SW 1271 (cell line): ENCODE data around the gene LAMTOR5.
A peak's percentile ranks its signal among the peaks of the same experiment; 100 is the strongest.
"Not testable (repeated sequence)": the region's sequence is repeated elsewhere in the genome, so short reads cannot be mapped to it uniquely, and the experiment has no call there.

Experiments
- DNase-seq, 2 experiments: peaks; one replicate each; lab custom pipeline; 2025; lab: John Stamatoyannopoulos, UW

Gene LAMTOR5

DNA sequence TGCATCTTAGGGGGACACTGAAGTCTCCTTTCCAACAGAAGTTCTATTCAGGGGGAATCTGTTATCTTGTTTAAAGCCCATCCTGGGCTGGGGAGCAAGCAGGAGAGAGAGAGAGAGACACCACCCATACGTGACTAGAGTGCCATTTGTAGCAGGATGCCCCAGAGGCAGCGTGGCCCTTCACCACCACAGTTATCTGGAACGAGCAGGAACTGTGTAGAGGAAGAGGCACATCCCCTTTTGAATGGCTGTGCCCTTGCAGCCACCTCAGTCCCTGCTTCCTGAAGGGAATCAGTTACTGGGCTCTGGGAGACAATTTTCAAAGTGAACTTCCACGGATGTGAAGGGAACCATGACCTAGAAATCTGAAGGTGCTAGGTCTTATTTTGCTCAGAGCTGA is 19.4 kb upstream of the LAMTOR5 start:
- no peak for DNase-seq

DNA sequence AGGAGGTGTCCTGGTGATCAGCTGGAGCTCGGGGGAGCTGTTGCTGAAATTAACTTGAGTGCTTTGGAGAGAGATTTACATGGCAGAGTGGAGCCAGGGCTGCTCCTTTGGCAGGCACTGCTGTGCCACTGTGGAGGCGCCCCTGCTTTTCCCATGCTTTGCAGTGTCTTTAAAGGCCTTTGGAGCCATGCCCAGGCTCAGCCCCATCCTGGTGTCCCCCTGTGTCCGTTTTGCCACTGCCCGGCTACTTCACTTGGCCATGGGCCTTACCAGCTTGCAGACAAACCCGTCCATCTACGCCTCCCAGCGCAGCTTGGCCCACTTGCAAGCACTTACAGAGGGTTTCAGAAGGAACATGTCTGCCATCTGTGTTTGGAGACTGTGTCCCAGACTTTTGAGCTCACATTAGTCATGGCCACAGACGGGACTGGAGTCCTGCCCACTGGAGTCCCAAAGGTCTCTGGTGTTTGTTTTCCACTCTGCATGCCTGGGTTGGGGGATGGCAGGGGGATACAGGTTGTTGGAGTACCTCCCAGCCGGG is 18.2 kb upstream of the LAMTOR5 start:
- DNase-seq, result no peak

DNA sequence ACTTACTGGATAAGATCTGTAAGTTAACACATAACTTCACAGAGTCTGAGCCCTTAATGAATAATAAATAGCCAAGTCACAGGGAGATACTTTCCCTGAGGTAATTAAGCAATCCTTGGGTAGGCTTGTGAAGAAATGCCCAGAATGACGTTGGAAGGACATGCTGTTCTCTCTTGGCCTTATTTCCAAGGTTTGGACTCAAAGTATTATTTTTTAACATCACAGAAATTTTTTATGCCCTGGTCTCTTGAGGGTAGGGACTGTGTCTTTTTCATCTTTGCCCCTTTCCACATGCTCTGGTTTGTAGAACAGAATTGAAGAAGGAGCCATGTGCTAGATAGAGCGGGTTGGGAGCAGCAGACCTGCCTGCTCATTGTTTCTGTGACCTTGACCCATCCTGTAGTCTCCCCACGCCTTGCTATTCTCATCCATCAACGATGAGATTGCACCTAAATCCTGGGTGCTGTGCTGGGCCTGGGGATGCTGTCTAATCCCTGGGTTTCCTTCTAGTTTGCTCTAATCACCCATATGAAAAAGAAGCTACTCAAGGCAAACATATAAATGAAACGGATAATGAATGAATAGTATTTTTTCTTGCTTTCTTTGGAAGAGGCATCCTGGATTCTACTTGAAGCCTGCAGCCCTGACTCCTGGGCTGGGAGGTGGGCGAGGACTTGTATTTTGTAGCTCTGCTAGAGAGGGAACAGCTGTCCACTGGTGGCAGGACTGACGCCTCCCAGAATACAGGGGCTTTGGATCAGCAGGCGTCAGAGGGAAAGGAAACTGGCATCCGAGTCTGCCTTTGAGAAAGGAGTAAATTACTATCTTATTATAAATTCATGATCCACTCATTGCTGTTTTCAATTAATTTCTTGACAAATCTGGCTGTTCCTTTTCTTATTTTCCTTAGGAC is 17.5 kb upstream of the LAMTOR5 start:
- no peak for DNase-seq

DNA sequence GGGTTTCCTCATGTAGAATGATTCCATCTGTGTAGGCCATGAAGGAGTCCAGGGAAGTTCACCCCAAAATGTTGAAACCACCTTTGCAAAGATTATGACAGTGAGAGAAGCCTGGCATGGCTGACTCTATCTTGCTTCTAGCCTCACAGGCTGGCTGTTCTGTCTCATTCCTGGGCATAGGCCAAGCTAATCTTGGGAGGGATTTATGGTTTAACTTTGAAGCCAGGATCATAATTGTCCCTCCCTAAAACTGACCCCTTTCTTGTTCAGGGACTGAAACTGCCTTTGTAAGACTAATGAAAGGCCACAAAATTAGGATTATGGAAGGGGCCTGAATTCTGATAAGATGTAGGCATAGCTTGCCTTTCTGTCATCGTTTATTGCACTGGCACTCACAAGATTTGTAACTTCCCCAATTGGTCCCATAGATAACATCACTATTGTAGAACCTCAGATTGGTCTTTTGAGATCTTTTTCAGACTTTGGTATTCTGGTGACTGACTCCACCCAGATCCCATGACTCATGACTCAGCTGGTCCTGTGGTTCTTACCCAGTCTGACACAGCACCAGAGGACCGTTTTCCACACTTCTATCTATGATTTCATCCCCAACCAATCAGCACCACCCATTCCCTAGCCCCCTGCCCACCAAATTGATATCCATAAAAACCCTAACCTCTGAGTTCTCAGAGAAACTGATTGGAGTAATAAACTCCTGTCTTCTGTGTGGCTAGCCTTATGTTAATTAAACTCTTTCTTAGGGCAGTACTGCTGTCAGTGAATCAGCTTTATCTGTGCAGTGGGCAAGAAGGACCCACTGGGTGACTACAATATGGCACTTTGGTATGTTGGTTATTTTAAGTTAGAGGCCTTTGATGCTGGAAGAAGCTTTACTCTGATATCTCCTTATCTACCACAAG is 13.6 kb upstream of the LAMTOR5 start:
- no peak for DNase-seq

DNA sequence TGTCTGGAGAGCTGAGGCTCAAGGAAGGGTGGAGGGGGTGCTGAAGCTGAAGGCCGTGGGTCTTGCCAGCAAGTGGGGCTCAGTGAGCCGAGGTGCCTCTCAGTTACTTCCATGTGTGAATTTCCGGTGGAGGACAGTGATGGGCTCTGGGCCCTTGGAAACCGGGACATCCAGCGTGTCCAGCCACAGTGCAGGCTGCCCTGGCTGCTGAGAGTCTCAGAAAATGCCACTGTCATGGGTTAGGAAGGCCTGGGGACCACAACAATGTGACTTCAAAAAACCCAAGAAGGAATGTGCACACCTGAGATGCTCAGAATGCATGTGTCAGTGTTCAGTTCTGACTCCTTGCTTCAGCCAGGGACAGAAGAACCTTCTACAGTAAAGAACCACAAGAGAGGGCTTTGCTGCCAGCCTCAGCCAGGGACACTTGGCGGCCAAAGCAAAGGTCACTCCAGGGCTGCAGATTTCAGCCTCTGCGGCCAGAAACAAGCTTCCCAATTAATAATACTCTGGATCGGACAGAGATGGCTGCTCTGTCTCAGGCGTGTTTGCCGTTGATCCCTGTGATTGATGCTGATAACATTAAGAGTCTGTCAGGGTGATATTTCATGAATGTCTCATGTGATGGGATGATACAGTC is 12.6 kb upstream of the LAMTOR5 start:
- DNase-seq, result no peak

DNA sequence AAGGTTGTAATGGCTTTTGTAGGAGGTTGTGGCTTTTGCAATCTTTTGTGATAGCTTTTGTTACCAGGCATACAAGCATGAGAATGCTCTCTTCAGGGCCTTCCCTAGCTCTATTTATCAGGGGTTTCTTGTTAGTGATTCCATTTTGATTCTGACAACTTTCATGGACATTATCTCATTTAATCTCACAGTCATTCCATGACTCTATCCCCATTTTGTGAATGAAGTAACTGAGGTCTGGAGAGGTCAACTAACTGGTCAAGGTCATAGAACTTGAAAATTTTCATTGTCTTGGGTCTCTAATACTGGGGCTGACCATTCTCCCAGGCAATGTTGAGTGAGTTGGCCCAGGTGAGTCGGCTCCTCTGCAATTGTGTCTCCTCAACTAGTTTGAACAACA is 11.2 kb upstream of the LAMTOR5 start:
- no peak for DNase-seq

DNA sequence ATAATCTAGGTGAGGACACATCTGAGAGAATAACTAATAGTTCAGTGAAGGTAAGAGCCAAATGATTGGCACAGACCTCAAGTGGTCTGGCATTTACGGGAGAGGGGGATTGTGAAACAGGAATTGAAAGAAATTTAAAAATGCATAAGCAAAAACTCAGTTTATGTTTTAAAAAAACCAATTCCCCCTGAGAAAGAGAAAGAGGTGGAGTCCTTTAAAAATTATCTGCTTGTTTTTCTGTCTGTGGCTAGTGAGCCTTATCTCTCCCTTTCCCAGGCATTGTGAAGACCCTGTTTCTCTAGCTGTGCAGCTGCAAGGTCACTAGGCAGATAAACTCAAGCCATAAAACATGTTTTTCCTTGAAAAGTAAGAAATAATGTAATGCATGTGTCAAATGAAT is 5.6 kb upstream of the LAMTOR5 start:
- DNase-seq, result not testable (repeated sequence)

DNA sequence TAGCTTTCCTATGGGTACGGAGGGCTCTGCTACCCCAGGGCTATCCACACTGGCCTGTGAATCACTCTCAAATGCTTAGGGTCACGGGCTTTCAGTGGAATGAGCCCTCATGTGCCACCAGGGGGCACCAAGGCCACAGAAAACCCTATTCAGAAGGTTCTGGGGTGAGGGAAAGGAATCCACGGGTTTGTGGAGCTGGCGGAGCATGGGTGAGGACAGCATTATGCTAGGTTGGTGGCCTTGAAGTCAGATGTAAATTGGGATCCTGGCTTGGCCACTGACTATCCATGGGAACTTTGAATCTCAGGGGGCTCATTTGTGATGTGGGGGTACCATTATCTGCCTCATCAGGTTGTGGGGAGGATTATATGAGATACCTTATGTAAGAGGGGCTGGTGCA is 5.1 kb upstream of the LAMTOR5 start:
- peak in 1 of 2 experiments; percentile 16 for DNase-seq

DNA sequence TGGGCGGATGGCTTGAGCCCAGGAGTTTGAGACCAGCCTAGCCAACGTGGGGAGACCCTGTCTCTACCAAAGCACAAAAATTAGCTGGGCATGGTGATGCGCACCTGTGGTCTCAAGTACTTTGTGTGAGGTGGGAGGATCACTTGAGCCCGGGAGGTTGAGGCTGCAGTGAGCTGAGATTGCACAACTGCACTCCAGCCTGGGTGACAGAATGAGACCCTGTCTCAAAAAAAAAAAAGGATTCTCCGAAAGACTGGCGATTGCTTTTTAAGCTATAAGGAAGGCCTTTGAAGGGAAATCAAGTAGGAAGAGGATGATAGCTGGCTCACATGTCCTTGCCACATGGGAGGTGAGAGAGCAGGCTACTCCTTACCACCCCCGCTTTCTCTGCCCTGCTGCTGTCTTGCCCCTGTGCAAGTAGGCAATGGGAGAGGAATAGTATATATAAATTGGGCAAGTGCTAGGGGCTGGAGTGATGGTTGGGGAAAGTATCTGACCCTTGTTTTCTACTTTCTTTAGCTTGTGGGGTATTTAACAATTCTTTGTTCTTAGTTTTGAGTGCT is 3.8 kb upstream of the LAMTOR5 start:
- DNase-seq, result no peak

DNA sequence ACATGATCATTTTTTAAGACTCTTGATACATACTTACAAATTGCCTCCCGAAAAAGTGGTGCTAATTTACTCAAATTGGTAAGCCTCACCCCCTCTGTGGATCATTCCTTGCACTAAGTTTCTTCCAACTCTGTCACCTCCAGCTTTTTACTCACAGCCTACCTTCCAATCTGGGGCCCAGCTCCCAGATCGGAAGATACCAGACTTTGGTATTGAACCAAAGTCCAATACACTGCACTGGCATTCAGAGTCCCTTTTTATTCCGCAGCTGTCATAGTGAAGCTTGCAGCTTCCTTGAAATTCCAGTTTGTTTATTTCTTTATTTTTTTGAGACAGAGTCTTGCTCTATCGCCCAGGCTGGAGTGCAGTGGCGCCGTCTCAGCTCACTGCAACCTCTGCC is 1.8 kb upstream of the LAMTOR5 start:
- no peak for DNase-seq

DNA sequence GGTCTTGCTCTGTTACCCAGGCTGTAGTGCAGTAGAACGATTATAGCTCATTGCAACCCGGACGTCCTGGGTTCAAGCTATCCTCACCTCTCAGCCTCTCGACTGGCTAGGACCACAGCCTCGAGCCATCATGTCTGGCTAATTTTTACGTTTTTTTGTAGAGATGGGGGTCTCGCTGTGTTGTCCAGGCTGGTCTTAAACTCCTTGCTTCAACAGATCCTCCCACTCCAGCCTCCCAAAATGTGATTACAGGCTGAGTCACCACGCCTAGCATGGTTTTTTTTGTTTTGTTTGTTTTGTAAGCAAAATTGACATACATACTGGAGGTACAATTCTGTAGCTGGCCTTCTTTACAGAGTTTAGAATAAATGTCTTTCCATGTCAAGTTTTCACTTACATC is 994 bp upstream of the LAMTOR5 start:
- DNase-seq, result no peak

DNA sequence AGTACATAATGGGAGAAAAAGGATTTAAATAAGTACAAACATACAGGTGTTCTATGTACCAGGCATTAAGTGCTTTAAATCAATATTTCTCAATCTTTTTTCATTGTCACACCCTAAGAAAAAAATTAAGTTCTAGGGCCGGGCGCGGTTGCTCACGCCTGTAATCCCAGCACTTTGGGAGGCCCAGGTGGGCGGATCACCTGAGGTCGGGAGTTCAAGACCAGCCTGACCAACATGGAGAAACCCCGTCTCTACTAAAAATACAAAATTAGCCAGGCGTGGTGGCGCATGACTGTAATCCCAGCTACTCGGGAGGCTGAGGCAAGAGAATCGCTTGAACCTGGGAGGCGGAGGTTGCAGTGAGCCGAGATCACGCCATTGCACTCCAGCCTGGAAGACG is 1.1 kb downstream of the LAMTOR5 start:
- DNase-seq, result not testable (repeated sequence)

DNA sequence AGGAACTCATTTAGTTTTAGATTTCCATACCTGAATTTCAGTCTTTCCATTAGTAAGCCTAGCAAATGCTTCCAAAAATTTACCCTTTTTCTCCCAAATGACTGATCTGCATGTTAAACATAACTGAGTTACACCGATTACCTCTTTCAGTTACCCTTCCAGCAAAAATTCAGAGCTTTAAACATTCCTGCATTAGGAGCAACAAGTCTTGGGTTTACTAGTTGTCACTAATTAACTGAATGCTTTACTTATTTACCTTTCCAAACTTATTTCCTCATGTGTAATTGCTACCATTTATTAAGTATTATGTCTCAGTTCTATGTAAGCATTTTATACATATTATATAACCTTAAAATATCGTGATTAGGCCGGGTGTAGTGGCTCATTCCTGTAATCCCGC is 3.1 kb downstream of the LAMTOR5 start:
- DNase-seq, result no peak

DNA sequence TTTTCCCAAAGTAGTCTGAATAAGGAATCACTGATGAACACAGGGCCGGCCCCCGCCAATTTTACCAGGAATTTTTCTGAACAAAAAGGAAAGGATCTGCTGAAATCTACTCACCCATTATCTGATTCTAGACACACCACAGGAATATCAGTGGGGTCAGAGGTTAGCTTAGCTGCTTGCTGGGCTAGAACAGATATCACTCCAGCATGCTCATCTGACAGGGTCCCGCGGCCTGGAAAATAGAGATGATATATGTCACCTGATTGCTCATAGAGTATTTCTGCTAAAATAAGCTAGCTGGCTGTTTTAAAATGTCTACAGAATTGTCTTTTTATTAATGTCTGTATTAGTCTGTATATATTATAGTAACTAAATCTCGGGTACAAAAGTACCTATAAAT is 3.7 kb downstream of the LAMTOR5 start:
- DNase-seq, result no peak

DNA sequence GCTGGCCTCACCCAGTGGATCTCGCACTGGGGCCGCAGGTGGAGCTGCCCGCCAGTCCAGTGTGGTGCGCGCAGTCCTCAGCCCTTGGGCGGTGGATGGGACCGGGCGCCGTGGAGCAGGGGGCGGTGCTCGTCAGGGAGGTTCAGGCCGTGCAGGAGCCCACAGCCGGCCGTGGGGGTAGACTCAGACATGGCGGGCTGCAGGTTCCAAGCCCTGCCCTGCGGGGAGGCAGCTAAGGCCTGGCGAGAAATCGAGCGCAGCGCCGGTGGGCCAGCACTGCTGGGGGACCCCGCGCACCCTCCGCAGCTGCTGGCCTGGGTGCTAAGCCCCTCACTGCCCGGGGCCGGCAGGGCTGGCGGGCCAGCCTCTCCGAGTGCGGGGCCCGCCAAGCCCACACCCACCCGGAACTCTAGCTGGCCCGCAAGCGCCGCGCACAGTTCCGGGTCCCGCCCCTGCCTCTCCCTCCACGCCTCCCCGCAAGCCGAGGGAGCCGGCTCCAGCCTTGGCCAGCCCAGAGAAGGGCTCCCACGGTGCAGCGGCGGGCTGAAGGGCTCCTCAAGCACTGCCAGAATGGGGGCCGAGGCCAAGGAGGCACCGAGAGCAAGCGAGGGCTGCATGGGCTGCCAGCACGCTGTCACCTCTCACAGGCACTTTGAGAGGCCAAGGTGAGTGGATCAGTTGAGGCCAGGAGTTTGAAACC is 11.1 kb downstream of the LAMTOR5 start:
- DNase-seq, result not testable (repeated sequence)

DNA sequence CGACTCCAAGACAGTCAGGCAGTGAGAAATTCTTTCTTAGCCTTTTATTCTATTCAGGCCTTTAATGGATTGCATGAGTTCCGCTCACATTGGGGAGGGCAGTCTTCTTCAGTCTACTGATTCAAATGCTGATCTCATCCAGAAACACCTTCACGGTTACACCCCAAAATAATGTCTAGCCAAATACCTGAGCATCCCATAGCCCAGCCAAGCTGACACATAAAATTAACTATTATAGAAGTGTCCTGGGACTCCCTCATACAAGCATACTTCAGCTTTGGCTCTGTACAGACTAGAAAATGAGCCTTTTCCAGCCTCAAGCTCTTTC is 13.0 kb downstream of the LAMTOR5 start:
- no peak for DNase-seq

DNA sequence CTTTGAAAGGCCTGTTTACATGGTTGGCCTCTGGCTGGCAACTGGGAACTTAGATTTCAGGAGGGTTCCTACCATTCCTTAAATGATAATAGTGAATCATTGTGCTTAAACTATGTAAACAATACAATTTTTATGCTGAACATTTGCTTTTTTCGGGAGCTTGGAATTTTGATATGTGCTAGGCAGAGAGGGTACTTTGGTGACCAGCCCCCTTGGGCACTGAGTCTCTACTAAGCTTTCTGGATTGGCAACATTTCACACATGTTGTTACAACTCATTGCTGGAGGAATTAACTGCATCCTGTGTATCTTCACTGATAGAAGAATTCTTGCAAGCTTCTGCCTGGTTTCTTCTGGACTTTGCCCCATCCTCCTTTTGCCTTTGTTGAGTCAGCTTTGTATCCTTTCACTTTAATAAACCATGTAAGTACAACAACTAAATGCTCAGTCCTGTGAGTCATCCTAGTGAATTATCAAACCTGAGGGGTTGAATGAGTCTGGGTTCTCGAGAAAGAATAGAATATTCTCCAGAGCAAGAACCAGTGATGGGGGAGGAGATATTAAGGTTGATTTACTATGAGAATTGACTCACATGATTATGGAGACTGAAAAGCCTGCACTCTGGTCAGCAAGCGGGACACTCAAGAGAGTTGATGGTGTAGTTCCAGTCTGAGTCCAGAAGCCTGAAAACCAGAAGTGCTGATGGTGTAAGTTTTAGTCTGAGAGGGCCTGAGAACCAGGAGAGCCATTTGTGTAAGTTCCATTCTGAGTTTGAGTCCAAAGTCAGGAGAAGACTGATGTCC is 13.6 kb downstream of the LAMTOR5 start:
- no peak for DNase-seq

DNA sequence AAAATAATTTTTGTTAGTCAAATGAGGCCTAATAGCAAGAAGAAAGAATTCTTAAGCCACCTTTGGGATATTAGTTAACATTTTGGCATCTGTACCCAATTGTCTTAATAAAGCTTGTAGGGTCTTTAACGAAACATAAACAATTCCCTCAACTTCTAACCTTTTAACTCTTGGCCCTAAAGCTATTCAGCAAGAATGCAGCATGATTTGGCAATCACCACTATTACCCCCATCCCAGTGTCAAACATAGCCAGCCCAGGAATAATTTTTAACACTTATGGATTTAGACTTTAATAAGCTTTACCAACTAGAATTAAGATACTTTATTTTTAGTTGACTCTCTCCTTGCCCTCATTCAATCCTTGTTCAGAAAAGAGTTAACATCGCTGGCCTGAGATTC is 14.2 kb downstream of the LAMTOR5 start:
- no peak for DNase-seq

DNA sequence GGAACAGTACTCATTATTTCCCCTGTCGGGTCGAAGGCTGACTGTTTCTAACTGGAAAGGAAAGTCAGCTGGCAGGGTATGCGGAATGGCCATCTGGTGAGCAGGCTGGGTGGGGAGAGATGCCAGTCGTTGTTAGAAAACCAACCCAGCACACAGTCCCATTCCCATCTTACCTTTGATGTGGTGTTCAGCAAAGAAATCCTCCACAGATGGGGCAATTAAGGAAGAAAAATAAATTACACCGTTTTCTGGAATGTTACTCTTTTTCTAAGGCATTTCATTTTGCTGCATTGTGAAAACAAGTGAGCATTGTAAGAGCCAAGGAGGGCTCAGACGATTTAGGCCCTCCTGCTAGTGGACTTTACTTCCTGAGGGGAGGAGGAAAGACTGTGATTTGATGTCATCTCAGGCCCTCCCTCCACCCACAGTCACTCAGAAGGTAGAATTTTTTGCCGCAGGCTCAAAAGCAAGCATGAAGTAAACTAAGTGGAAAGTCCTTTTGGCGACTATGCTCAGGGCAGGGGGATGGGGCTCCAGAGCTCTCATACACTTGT is 16.7 kb downstream of the LAMTOR5 start, which contains the start of gene SLC16A4:
SLC16A4 (minus strand) TSS at position 335 of the 554 bp plus-strand sequence. CDS start 1,703 bp downstream, outside the sequence.
- no peak for DNase-seq

DNA sequence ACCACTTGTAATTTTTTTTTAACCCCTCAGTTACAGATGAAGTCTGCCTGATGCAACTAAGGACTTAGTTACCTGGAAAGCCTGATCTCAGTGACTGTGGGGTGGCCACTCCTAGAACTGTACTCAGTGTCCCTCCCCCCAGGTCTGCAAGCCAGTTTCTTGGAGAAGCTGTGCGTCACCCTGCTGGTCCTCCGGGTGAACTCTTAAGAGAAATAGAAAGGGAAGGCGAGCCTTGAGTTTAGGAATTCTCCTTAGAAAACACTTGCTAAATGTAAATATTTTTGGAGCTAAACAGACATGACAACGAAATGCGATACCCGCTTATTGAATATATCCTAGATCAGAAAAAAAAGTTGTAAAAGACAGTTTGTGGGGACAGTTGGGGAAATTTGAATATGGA is 17.4 kb downstream of the LAMTOR5 start:
- no peak for DNase-seq
